GM12874 (cell line): ENCODE data around the gene RPS6KA5.

Source experiments
- TF ChIP-seq, protein P1 (sequence below): IDR thresholded peaks from 2 replicates; pipeline ENCODE4 v1.5.1; 2011; ENCODE audit warnings: low read depth, mild to moderate bottlenecking, control low read depth, low read length, moderate library complexity; ENCODE audit not compliant: insufficient read depth

RPS6KA5 gene

DNA sequence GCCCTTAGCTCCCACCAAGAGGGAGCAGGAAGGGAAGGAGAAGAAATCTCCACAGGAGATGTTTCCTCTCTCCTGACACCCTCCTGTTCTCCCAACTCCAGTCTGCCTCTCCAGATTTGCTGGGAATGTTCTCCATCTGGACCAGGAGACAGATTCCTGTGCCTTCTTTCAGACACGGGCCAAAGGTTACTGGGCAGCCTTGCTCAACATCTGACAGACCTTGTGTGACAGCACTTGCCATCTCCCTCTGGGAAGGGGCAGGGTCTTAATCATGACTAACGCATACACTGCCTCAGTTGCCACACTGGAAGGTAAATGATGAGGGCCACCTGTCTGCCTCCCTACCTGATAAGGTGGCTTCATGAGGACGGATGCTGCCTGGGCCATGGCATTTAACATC is 241.7 kb downstream of the RPS6KA5 start:
- TF ChIP-seq, protein P1, sequence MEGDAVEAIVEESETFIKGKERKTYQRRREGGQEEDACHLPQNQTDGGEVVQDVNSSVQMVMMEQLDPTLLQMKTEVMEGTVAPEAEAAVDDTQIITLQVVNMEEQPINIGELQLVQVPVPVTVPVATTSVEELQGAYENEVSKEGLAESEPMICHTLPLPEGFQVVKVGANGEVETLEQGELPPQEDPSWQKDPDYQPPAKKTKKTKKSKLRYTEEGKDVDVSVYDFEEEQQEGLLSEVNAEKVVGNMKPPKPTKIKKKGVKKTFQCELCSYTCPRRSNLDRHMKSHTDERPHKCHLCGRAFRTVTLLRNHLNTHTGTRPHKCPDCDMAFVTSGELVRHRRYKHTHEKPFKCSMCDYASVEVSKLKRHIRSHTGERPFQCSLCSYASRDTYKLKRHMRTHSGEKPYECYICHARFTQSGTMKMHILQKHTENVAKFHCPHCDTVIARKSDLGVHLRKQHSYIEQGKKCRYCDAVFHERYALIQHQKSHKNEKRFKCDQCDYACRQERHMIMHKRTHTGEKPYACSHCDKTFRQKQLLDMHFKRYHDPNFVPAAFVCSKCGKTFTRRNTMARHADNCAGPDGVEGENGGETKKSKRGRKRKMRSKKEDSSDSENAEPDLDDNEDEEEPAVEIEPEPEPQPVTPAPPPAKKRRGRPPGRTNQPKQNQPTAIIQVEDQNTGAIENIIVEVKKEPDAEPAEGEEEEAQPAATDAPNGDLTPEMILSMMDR: no peak

DNA sequence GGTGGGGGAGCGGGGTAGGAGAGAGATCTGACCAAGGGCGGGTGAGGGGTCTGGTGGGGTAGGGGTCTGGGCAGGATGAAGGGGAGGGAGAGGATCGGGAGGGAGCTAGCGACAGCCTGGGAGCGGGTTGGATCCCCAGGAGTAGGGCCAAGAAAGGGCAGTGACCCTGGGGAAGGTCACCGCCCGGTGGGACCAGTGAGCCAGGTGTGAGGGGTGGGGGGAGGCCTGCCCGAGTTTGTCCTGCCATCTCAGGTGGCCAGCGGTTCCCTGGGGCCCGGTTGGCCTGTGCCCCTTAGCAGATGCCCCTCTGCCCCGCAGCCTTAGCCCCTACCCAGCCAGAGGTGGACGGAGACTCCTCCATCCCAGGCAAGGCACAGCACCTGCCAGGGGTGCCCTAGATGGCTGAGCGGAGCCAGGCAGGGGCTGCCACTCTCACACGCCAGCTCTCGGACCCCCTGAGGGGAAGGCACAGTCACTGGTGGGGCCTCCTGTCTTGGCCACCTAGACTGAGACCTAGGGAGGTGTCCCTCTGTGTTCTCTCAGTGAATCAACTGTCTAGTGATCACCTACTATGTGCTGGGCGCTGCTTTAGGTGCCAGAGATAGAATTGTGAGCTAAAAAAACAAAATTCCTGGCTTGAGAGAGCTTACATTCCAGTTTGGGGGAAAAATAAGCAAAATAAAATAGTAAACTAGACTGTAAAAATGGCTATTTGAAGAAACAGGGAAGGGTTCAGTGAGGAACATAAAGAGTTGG is 243.6 kb downstream of the RPS6KA5 start:
- TF ChIP-seq, protein P1: no peak

DNA sequence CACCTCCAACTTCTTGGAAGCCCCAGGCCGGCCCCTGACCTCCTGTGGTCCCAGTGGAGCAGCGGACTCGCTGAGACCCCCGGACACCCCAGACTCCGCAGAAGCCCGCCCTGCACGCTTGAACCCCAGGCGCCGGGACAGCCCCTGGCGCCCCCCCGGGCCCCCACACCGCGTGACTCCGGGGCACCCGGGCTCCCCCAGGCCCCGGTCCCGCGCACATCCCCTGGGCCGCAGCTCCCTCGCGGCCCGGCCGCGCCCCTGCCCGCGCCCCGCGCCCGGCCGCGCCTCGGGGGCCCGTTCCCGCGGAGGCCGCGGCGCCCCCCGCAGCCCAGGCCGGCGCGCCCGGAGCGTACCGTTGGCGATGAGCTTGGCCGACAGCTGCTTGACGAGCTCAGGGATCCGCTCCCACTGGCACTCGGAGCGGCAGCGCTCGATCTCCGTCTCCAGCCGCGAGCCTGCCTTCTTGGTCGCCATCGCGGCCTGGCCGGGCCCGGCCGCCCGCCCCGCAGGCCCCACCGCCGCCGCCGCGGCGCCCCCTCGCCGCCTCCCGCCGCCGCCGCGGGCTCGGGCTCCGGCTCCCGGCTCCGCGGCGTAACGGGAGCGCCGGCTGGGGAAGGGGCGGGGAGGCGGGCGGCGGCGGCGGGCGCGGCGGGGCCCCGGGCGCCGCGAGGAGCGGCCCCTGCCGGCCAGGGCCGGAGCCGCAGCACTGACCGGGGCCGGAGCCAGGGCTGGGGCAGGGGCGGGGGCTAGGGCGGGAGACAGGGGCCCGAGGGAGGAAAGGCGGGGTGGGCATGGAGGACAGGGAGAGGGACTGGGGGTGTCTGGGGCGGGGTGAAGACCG is 244.4 kb downstream of the RPS6KA5 start, which contains the start of gene TTC7B:
Gene TTC7B (minus strand): TSS at position 609 of the 841 bp plus-strand sequence. CDS start 135 bp downstream, at position 474.
- TF ChIP-seq, protein P1: peak; percentile 64

DNA sequence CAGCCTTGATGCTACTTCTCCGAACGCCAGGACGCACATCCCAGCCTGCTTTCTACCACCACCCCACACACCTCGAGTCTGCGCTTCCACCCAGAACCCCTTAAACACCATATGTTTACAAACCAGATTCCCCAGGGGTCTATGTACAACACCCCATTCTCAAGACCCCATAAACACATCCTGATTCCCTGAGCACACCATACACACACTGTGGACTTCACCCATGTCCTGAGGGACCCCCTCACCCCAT is 244.9 kb downstream of the RPS6KA5 start:
- TF ChIP-seq, protein P1: no peak

DNA sequence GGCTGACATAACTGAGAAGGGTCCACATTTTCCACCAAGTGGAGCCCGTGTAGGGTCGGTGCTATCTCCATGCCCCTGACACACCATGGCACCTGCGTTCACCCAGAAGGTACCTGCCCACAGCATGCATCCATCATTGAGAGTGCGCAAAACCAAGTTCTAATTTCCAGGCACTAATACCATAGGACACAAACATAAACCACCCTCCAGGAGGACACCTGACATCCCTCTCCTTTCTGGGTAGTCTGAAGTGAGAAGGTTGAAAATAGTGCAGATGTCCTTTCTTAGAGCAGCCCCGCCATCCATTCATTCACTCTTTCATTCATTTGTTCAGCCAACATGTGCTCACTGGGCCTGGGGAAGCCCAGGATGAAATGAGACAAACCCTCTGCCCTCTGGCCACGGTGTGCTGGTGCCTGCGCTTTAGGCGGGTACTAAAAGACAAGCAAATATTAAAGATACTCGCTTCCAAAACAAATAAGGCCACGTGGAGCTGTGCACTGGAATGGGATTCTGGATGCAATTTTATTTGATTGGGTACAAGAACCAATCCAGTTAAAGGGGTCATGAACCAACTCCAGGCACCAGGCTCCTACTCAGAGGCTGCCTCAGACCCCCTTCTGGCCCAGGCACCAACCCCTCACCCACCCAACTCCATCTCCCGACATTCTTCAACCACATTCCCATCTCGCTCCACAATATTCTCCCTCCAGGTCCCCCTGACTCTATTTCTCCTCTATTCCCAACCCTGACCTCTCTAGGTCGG is 245.5 kb downstream of the RPS6KA5 start:
- TF ChIP-seq, protein P1: no peak

DNA sequence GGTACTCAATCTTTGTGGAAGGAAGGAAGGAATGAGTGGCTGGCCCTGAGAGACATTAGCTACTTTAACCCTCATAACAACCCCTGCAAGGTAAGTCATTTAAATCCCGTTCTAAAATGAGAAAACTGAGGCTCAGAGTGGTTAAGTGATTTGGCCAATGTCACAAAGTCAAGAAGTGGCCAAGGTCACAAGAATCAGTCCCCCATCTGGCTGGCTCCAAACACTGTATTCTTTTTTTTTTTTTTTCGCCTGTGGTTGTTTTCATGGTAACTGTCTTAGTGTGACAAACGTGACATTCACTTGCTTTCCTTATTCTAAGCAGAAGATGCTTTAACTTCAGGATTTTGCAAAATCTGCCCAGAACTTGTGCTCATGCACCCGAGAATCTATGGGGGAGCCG is 247.0 kb downstream of the RPS6KA5 start:
- TF ChIP-seq, protein P1: no peak

DNA sequence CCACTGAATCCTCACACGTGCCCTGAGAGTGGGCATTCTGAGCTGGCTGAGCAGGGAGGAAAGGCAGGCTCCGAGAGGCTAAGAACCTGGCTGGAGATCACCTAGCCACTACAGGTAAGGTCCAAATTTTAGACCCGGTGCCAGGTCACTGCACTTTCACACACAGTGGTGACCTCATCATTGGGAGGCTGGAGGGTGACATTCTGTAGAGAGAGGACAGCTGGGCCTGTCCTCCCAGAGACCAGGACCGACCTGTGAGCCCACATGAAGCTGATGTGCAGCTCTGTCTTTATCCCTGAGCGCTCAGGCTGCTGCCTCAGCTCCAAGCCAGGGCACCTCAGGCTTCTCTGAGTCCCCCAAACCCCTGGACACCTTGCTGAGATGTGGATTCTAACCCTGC is 248.3 kb downstream of the RPS6KA5 start:
- TF ChIP-seq, protein P1: no peak
